ENCODE data around the gene BOLA2B.
"Not testable (repeated sequence)": the region's sequence is repeated elsewhere in the genome, so short reads cannot be mapped to it uniquely, and the experiment has no call there.

BOLA2B gene

GRCh38 chr16:30193615-30194014 is at the start of gene BOLA2B, which contains the start of gene SLX1A:
BOLA2B (minus strand) TSS chr16:30193666; CDS start chr16:30193595, 71 bp downstream.
SLX1A (plus strand) TSS chr16:30193875; CDS start chr16:30194085, 210 bp downstream.
- H3K4me3 ChIP-seq, result peak within 1 kb of the TSS in 6 of 7 experiments; percentile 13 to 43 (median 36)
- peak within 1 kb of the TSS in 1 of 21 experiments; percentile 62 for H3K27ac ChIP-seq

GRCh38 chr16:30217082-30217481 is 23.6 kb upstream of the BOLA2B start:
- not testable (repeated sequence) for H3K4me3 ChIP-seq, H3K27ac ChIP-seq

DNA sequence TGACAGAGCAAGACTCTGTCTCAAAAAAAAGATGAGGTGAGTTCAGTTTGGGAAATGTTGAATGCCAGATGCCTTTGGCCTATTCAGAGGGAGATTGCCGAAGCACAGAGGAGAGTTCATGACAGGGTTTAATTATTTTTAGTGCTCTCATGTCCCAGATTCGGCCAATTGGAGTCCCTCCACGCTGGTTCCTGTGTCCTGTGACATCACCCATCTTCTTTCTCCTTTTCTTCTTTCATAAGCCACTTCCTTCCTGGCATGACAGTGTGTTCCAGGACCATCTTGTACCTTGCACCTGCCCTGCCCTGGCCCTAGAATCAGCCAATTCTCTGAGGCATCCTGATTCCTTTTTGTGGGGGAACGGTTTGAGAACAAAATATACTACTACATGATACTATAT is 17.9 kb upstream of the BOLA2B start:
- not testable (repeated sequence) for H3K4me3 ChIP-seq, H3K27ac ChIP-seq

DNA sequence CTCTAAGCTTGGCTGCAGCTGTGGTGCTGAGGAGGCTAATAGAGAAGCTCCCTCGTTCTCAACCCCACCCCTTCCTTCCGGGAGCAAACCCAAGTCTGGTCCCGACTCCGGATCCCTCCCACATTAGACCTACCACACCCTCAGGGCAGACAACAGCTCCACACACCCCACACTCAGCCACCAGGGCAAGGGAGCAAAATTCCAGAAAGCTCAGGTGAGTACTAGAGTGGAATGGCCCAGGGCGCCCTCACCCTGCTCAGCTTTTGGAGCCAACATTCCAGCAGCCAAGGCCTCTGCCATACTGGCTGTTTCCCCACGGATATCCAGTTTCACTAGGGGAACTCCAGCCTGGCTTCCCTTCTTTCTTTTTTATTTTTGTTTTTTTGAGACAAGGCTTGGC is 15.6 kb upstream of the BOLA2B start:
- H3K27ac ChIP-seq, result not testable (repeated sequence)

GRCh38 chr16:30207063-30207704 is 13.7 kb upstream of the BOLA2B start:
- H3K4me3 ChIP-seq, result not testable (repeated sequence)

More for the DNA sequence above, 15.6 kb upstream of the BOLA2B start:
- H3K4me3 ChIP-seq, result not testable (repeated sequence)

DNA sequence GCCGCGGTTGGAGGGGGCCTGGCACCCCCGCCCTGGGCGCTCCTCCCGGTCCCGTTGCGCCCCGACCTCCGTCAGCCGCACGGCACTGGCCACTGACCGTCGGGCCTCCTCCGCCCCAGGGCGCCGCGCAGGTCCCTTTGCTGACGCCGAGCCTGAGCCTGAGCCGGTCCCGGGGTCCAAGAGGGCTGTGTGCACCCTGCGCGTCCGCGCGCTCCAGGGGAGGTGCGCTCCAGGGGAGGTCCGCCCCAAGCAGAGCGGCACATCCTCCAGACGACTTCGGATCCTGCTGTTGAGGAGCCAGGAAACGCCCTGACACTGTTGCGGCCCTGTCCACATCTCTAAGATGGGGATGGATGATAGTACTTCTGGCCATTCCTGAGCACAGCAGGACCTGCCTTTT is 12.8 kb upstream of the BOLA2B start:
- H3K4me3 ChIP-seq, result peak overlapping the region; percentile 30 to 49 (median 33)
- H3K27ac ChIP-seq, result not testable (repeated sequence)

More at GRCh38 chr16:30207063-30207704, 13.7 kb upstream of the BOLA2B start:
- not testable (repeated sequence) for H3K27ac ChIP-seq

DNA sequence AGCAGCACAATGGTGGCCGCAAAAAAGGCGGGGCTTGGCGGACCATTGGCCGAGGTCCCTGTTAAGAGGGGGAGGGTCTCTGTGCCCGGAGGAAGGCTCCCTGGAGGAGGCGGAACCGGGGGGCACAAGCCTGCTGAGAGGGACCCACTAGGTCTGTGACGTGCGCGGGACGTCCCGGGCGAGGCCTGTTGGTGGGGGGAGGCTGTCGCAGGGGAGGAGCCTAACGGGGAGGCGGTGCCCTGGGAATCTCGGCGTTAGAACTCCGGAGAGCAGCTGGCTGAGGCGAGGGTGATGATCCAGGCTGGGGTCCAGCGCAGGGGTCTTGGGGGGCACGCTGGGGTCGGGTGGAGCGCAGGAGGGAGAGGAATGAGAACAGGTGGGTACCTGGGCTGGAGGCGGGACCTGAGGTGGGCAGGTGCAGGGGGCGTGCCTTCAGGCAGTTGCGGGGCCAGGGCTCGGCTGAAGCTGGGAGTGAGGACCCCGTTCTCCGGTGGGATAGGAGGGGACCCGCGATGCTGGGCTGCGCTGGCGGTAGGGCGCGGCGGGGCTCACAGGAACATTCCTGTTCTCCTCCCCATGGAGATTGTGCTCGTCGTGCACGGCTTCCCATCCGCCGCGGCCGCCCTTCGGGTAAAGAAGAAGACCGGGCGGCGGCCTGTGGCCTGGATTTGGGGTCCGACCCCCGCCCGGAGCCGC is 12.2 kb upstream of the BOLA2B start:
- H3K4me3 ChIP-seq, result peak overlapping the region; percentile 30 to 49 (median 33)
- H3K27ac ChIP-seq, result not testable (repeated sequence)

GRCh38 chr16:30199608-30200343 is 6.3 kb upstream of the BOLA2B start:
- not testable (repeated sequence) for H3K27ac ChIP-seq, H3K4me3 ChIP-seq

DNA sequence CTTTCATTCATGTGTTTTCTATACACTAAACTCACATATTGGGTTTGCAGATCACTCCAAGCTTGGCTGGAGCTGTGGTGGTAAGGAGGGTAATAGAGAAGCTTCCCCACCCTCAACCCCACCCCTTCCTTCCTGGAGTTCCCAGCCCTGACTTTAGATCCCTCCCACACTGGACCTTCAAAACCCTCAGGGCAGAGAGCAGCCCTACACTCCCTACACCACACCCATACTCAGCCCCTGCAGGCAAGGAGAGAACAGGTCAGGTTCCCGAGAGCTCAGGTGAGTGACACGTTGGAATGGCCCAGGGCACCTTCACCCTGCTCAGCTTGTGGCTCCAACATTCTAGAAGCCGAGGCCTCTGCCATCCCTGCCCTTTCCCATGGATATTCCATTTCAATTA is 5.6 kb upstream of the BOLA2B start, which contains the start of gene SULT1A3:
SULT1A3 (plus strand) TSS at position 207 of the 400 bp plus-strand sequence. CDS start 1,474 bp downstream, outside the sequence.
- H3K4me3 ChIP-seq, H3K27ac ChIP-seq: not testable (repeated sequence)

DNA sequence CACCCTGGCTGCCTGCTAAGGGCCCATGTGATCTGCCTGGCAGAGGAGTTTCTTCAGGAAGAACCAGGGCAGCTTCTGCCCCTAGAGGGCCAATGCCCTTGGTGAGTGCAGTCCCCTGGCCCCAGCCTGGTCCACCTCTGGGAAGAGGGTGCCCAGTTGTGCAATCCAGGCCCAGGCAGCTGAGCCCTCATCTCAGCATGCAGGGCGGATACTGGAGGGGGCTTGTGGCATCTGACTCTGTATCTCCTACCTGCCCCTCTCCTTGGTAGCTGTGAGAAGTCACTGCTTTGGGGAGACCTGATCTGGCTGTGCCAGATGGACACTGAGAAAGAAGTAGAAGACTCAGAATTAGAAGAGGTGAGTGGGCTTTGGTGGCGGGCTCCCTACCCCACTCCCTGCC is 3.5 kb upstream of the BOLA2B start:
- H3K4me3 ChIP-seq, H3K27ac ChIP-seq: not testable (repeated sequence)

- Histone ChIP-seq H3K4me3 (peak overlapping the region in 6 of 7 experiments; percentile 13 to 43 (median 36)), H3K27ac (peak overlapping the region in 1 of 21 experiments; percentile 62)
Observed at GRCh38 chr16:30194172-30194925, 883 bp upstream of the BOLA2B start.

DNA sequence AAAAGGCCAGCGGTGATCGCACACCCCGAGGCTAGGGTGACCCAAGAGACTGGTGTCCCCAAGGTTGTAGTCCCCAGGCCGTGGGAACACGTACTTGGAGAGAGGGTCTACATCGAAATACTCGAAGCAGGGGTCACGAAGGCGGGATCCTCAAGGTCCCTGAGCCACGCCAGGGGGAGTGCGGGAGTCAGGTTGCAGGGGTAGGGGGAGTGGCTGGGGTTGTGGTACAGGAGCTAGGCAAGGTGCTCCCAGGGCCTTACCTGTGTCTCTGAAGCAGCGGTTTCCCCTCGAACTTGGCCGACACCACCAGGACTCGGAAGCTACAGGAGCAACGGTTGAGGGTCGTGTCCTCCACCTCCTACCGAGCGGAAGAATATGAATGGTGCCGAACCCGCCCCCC is 368 bp downstream of the BOLA2B start:
- not testable (repeated sequence) for H3K27ac ChIP-seq, H3K4me3 ChIP-seq

DNA sequence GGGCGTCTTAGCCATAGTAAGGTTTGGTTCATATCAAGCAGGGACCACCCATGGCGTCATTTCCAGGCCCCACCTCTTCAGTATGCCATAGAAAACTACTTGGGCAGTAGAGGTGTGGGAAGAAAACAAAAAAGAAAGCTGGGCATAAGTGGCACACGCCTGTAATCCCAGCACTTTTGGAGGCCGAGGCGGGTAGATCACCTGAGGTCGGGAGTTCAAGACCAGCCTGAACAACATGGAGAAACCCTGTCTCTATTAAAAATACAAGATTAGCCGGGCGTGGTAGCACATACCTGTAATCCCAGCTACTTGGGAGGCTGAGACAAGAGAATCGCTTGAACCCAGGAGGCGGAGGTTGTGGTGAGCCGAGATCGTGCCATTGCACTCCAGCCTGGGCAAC is 2.3 kb downstream of the BOLA2B start:
- not testable (repeated sequence) for H3K27ac ChIP-seq, H3K4me3 ChIP-seq

GRCh38 chr16:30187971-30188561 is 5.4 kb downstream of the BOLA2B start:
- H3K4me3 ChIP-seq, result no peak overlapping the region
- peak overlapping the region in 6 of 21 experiments; percentile 71 to 98 (median 94) for H3K27ac ChIP-seq

- Histone ChIP-seq H3K4me3 (peak overlapping the region in 1 of 7 experiments; percentile 57), H3K27ac (peak overlapping the region in 12 of 21 experiments; percentile 1 to 98 (median 90))
Observed at GRCh38 chr16:30187556-30187865, 6.0 kb downstream of the BOLA2B start.

DNA sequence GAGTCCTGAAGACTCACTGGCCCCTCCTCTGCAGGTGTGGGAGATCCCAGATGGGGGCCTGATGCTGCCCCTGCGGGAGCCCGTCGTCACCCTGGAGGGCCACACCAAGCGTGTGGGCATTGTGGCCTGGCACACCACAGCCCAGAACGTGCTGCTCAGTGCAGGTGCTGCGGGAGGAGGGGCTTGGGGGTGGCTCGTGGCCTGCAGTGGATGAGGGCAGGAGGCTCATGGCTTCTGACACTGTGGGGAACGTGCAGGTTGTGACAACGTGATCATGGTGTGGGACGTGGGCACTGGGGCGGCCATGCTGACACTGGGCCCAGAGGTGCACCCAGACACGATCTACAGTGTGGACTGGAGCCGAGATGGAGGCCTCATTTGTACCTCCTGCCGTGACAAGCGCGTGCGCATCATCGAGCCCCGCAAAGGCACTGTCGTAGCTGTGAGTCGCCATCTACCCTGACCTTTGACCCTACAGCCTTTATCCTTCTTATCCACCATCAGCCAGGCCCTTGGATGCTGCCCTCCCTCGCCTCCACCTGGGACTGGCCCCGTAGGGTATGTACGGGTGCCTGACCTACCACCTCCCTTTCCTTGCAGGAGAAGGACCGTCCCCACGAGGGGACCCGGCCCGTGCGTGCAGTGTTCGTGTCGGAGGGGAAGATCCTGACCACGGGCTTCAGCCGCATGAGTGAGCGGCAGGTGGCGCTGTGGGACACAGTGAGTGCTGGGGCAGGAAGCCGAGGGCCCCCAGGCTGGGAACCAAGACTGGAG is 6.5 kb downstream of the BOLA2B start:
- H3K4me3 ChIP-seq, result peak overlapping the region; percentile 23 to 57 (median 45)
- H3K27ac ChIP-seq, result peak overlapping the region in 18 of 21 experiments; percentile 1 to 98 (median 86)

- peak overlapping the region in 20 of 21 experiments; percentile 1 to 98 (median 85) for H3K27ac ChIP-seq
- H3K4me3 ChIP-seq, result peak overlapping the region; percentile 23 to 57 (median 45)
Observed at GRCh38 chr16:30186444-30186781, 7.1 kb downstream of the BOLA2B start.

- Histone ChIP-seq H3K27ac (peak overlapping the region in 20 of 21 experiments; percentile 22 to 98 (median 85)), H3K4me3 (peak overlapping the region; percentile 35 to 57 (median 45))
Observed at GRCh38 chr16:30185683-30186421, 7.6 kb downstream of the BOLA2B start.

All from skin epidermis (tissue), 12 donors.